HG03060 (cell line): Measurements from ENCODE around the gene OR2D2.
"Not testable (repeated sequence)": the region's sequence is repeated elsewhere in the genome, so short reads cannot be mapped to it uniquely, and the experiment has no call there.

ENCODE experiments used
- ATAC-seq: cut with Tn5 transposase; IDR thresholded peaks from one replicate; pipeline ENCODE4 v1.9.1; 2021; ENCODE audit warnings: low read depth, moderate number of reproducible peaks; ENCODE audit not compliant: unreplicated experiment

OR2D2 gene

GRCh38 chr11:6892400-6892799 lies at the start of gene OR2D2:
Gene OR2D2, minus strand, starts transcription at chr11:6892500. Its CDS starts 0 bp downstream, at chr11:6892500.
- ATAC-seq: no peak

GRCh38 chr11:6941970-6942369 lies 49.7 kb upstream of the OR2D2 start:
- no peak for ATAC-seq

GRCh38 chr11:6932145-6932544 lies 39.8 kb upstream of the OR2D2 start:
- ATAC-seq: no peak

GRCh38 chr11:6931146-6931713 lies 38.9 kb upstream of the OR2D2 start:
- ATAC-seq: no peak

- ATAC-seq: no peak
These were observed 36.6 kb upstream of the OR2D2 start for GRCh38 chr11:6928916-6929315.

GRCh38 chr11:6927030-6927617 lies 34.8 kb upstream of the OR2D2 start:
- ATAC-seq: peak; percentile 42

GRCh38 chr11:6926208-6927029 lies 34.1 kb upstream of the OR2D2 start, which contains the start of gene ZNF215:
Gene ZNF215, plus strand, starts transcription at chr11:6926426. Its CDS starts 5,847 bp downstream, at chr11:6932273.
- peak; percentile 56 for ATAC-seq

GRCh38 chr11:6925636-6926207 lies 33.4 kb upstream of the OR2D2 start:
- no peak for ATAC-seq

GRCh38 chr11:6925007-6925577 lies 32.8 kb upstream of the OR2D2 start:
- ATAC-seq: no peak

GRCh38 chr11:6920702-6921101 lies 28.4 kb upstream of the OR2D2 start, which contains the start of gene OR2D3:
Gene OR2D3, plus strand, starts transcription at chr11:6921002. Its CDS starts 0 bp downstream, at chr11:6921002.
- ATAC-seq: no peak

GRCh38 chr11:6919698-6920097 lies 27.4 kb upstream of the OR2D2 start:
- no peak for ATAC-seq

GRCh38 chr11:6911948-6912347 lies 19.6 kb upstream of the OR2D2 start:
- no peak for ATAC-seq

GRCh38 chr11:6911378-6911777 lies 19.1 kb upstream of the OR2D2 start:
- no peak for ATAC-seq

- ATAC-seq: not testable (repeated sequence)
These were observed 12.5 kb upstream of the OR2D2 start for GRCh38 chr11:6904804-6905203.

- ATAC-seq: no peak
These were observed 8.2 kb upstream of the OR2D2 start for GRCh38 chr11:6900327-6900999.

- ATAC-seq: no peak
These were observed 6.6 kb upstream of the OR2D2 start for GRCh38 chr11:6898911-6899310.

GRCh38 chr11:6895010-6895409 lies 2.7 kb upstream of the OR2D2 start:
- peak; percentile 84 for ATAC-seq

GRCh38 chr11:6894097-6894496 lies 1.8 kb upstream of the OR2D2 start:
- ATAC-seq: no peak

- no peak for ATAC-seq
These were observed 2.5 kb downstream of the OR2D2 start for GRCh38 chr11:6889835-6890234.

GRCh38 chr11:6888830-6889229 lies 3.5 kb downstream of the OR2D2 start:
- ATAC-seq: no peak
